Lung microvascular endothelial cell (primary cell): Measurements from ENCODE around the gene MAML2. TPM values are rescaled to one million over a fixed set of nuclear protein-coding genes. Genes with fewer than 3 reads are reported as not detected.
"Not testable (repeated sequence)": the region's sequence is repeated elsewhere in the genome, so short reads cannot be mapped to it uniquely, and the experiment has no call there.

ENCODE experiments used
- DNase-seq, 2 donors: peaks; one replicate each; pipeline versions ENCODE4 v3.0.0 to v3.0.0-alpha.2; 2010; ENCODE audit warnings: low read depth in 2 of 2
- total RNA-seq: library from RNA; depleted of rRNA; stranded (reverse); fragments of >200 nt; gene quantifications from 2 replicates; pipeline ENCODE4 v1.2.1, GENCODE V29; 2014

Gene MAML2
- total RNA-seq, 1 donor from 2014 or later: 5.2 TPM

GRCh38 chr11:96271352-96271751 is 71.6 kb downstream of the MAML2 start:
- not testable (repeated sequence) for DNase-seq

GRCh38 chr11:96268527-96268926 is 74.5 kb downstream of the MAML2 start:
- not testable (repeated sequence) for DNase-seq

- no peak for DNase-seq
Observed at GRCh38 chr11:96267496-96268032, 75.4 kb downstream of the MAML2 start.

GRCh38 chr11:96267001-96267495 is 75.9 kb downstream of the MAML2 start:
- DNase-seq: peak; percentile 28 to 32

- no peak for DNase-seq
Observed at GRCh38 chr11:96265972-96266371, 77.0 kb downstream of the MAML2 start.

- DNase-seq: peak in 1 of 2 donors; percentile 42
Observed at GRCh38 chr11:96265220-96265737, 77.7 kb downstream of the MAML2 start.

- DNase-seq: peak in 1 of 2 donors; percentile 58
Observed at GRCh38 chr11:96264364-96264763, 78.6 kb downstream of the MAML2 start.

GRCh38 chr11:96263238-96263763 is 79.7 kb downstream of the MAML2 start:
- peak in 1 of 2 donors; percentile 50 for DNase-seq

- no peak for DNase-seq
Observed at GRCh38 chr11:96260532-96260931, 82.5 kb downstream of the MAML2 start.

- DNase-seq: no peak
Observed at GRCh38 chr11:96260067-96260511, 82.9 kb downstream of the MAML2 start.

- DNase-seq: peak in 1 of 2 donors; percentile 76
Observed at GRCh38 chr11:96259134-96259830, 83.7 kb downstream of the MAML2 start.

- DNase-seq: peak in 1 of 2 donors; percentile 60
Observed at GRCh38 chr11:96257972-96258934, 84.7 kb downstream of the MAML2 start.

- no peak for DNase-seq
Observed at GRCh38 chr11:96257036-96257435, 86.0 kb downstream of the MAML2 start.

GRCh38 chr11:96256215-96257011 is 86.6 kb downstream of the MAML2 start:
- DNase-seq: no peak

GRCh38 chr11:96254854-96255253 is 88.1 kb downstream of the MAML2 start:
- DNase-seq: no peak

GRCh38 chr11:96254087-96254486 is 88.9 kb downstream of the MAML2 start:
- peak; percentile 93 to 94 for DNase-seq

- no peak for DNase-seq
Observed at GRCh38 chr11:96246718-96247552, 96.1 kb downstream of the MAML2 start.

- DNase-seq: peak; percentile 80 to 97
Observed at GRCh38 chr11:96242971-96243647, 99.9 kb downstream of the MAML2 start.
